ENCODE measurements around the gene NOL6. TPM values are rescaled to one million over a fixed set of nuclear protein-coding genes. Genes with fewer than 3 reads are reported as not detected.

NOL6 gene
- total and polyA plus RNA-seq, 2 of the 8 experiments (the other 6 are each of a cell fraction or from before 2014, with no cell fraction given) = 44.0 to 55.0 TPM

DNA sequence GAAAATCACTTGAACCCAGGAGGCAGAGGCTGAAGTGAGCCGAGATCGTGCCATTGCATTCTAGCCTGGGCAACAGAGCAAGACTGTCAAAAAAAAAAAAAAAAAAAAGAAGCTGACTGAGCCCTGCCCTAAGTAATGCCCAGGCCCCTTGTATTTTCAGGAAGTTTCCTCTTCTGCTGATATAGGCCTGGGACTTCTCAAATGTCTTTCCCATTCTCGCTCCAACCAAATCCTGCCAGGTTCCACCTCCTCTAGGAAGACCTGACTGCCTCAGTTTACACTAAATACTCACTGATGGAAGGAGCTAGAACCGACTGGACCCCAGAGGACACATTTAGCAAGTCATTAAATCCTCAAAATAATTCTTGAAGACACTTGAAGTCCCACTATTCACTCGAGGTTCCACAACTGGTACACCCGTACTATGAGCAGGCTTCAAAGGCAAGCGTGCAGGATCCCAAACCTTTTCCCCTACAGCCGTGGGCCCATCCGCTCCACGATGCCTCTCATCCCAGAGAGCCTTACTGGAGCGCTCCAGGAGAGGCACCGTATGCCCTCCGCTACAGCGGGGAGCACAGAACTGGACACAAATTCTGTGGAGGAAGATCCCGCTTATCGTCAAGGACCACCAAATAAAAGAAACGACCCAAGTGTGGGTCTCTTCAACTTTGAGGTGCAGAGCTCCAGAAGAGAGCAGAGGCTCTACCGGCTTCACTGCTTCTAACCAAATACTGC is 676 bp downstream of the NOL6 start (continued):
- TF ChIP-seq ATF3 (IDR thresholded peaks at IDR 0.05; ENCODE audit: insufficient read depth, low read depth, low read length) (no peak), FOSL1 (IDR thresholded peaks at IDR 0.05; ENCODE audit: insufficient read depth, low read depth, low read length) (no peak), TAF1 (IDR thresholded peaks at IDR 0.05; ENCODE audit: low read depth, low read length) (no peak), MAX (IDR thresholded peaks at IDR 0.05) (no peak), EGR1 (IDR thresholded peaks at IDR 0.05; ENCODE audit: borderline replicate concordance, low read depth, low read length) (no peak), NRF1 (IDR thresholded peaks at IDR 0.05; ENCODE audit: low read depth, low read length) (no peak), JUND (IDR thresholded peaks at IDR 0.05; ENCODE audit: low read length) (no peak), RFX5 (IDR thresholded peaks at IDR 0.05; ENCODE audit: borderline replicate concordance, low read depth, low read length) (no peak), KDM5A (IDR thresholded peaks at IDR 0.05; ENCODE audit: low read length) (no peak)
